HG03460 (cell line): ENCODE results near the gene KRT86.

Experiments used
- ATAC-seq: cut with Tn5 transposase; IDR thresholded peaks from one replicate; pipeline ENCODE4 v1.9.1; 2021; ENCODE audit not compliant: unreplicated experiment

Gene KRT86

GRCh38 chr12:52274521-52275120 lies at the start of gene KRT86:
TSS of gene KRT86 (plus strand) at chr12:52274645. CDS start at chr12:52301917, 27,272 bp downstream.
- no peak for ATAC-seq

- ATAC-seq = no peak
Observed at GRCh38 chr12:52225752-52226151, 48.7 kb upstream of the KRT86 start.

- ATAC-seq = no peak
Observed at GRCh38 chr12:52226446-52226845, 48.0 kb upstream of the KRT86 start.

GRCh38 chr12:52227606-52228166 lies 46.8 kb upstream of the KRT86 start:
- no peak for ATAC-seq

- ATAC-seq = no peak
Observed at GRCh38 chr12:52228366-52228765, 46.1 kb upstream of the KRT86 start.

GRCh38 chr12:52228931-52229330 lies 45.5 kb upstream of the KRT86 start:
- ATAC-seq = no peak

GRCh38 chr12:52229836-52230343 lies 44.6 kb upstream of the KRT86 start:
- no peak for ATAC-seq

GRCh38 chr12:52230364-52231281 lies 43.8 kb upstream of the KRT86 start:
- no peak for ATAC-seq

GRCh38 chr12:52231305-52232202 lies 42.9 kb upstream of the KRT86 start:
- no peak for ATAC-seq

- no peak for ATAC-seq
Observed at GRCh38 chr12:52232203-52232673, 42.2 kb upstream of the KRT86 start.

GRCh38 chr12:52232674-52233461 lies 41.6 kb upstream of the KRT86 start, which contains the start of gene KRT7:
TSS of gene KRT7 (plus strand) at chr12:52233243. CDS start at chr12:52233297, 54 bp downstream.
- ATAC-seq = no peak

GRCh38 chr12:52233462-52234207 lies 40.8 kb upstream of the KRT86 start:
- no peak for ATAC-seq

- no peak for ATAC-seq
Observed at GRCh38 chr12:52234223-52234810, 40.1 kb upstream of the KRT86 start.

GRCh38 chr12:52235001-52235764 lies 39.3 kb upstream of the KRT86 start:
- no peak for ATAC-seq

GRCh38 chr12:52235822-52236361 lies 38.6 kb upstream of the KRT86 start:
- no peak for ATAC-seq

GRCh38 chr12:52236386-52237050 lies 37.9 kb upstream of the KRT86 start:
- ATAC-seq = no peak

- ATAC-seq = no peak
Observed at GRCh38 chr12:52238207-52238840, 36.1 kb upstream of the KRT86 start.
